ENCODE results near the gene IQCC.

The IQCC gene

DNA sequence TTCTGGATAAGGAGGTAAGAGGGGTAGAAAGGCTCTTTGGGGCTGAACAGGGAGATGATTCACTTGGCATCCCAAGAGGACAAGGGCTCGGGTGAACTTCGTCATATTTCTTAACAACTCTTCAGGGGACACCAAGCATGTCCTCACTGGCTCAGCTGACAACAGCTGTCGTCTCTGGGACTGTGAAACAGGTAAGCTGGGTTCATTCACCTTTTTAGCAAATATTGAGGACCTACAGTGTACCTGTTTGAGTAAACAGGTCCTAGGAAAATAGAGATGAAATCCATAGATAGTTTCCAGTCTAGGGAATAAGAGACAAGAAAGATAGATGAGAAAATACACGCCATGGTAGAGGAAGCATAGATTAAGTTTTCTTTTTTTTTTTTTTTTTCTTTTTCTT is 18.8 kb downstream of the IQCC start:
- no peak for DNase-seq

DNA sequence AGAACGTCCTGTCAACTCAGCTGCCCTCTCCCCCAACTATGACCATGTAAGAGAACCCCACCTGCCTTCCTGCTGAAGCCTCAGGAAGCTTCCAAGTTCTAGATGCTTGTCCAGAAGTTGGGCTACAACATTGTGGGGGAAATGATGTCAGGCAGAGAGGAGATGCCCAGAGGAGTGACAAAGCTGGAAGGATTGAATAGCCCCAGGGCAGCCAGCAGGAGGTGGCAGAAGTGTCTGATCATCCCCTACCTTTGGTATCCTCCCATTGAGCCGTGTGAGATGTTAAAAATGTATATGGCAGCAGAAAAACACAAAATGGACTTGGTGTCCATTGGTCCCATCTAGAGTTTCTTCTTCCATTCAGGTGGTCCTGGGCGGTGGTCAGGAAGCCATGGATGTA is 23.3 kb downstream of the IQCC start:
- no peak for DNase-seq

DNA sequence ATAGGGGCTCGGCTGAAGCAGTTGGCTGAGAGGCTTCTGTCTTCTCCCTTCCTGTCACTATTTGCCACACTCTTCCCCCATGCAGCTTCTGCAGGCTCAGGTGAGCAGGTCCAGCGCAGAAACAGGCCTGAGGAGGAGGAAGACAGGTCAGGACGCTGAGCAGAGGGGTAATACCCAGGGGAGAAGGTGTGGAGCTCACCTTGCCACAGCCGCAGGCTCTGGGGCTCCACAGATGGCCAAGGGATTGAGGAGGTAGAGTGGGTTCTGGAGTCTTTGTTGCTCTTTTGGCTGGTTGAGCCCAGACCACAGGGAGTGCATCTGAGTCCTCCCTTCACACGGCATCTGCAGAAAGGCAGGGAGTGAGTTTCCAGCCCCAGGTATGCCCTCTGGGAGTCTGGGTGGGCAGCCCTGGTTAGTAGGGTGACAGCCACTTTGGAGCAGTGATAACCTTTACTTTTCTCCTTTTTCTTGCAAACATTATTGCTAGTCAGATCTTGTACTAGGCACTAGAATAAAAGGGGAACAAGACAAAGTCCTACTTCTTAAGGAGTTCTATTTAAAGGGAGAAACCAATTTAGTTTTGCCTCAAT is 26.5 kb downstream of the IQCC start:
- no peak for DNase-seq

DNA sequence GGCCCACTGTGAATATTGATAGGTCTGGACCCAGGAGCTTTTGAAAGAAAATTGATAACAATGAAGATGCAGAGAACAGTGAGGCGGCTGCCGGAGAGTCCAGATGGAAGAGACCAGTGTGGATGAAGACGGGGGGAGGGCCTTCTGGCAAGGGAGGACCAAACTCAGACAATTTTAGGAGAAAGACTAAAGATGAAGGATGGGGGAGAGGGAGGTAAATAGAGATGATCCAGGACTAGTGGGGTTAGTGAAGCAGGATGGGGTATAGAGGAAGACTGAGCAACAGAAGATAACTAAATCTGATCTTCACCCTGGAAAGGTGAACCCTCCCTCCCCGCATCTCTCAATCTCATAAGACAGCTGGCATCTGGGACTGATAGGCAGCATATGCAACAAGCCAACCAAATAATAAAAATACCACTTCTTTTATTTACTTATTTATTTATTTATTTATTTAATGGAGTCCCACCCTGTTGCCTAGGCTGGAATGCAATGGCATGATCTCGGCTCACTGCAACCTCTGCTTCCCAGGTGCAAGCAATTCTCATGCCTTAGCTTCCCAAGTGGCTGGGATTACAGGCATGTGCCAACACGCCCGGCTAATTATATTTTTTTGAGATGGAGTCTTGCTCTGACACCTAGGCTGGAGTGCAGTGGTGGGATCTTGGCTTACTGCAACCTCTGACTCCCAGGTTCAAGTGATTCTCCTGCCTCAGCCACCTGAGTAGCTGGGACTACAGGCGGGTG is 27.3 kb downstream of the IQCC start:
- DNase-seq, result no peak

DNA sequence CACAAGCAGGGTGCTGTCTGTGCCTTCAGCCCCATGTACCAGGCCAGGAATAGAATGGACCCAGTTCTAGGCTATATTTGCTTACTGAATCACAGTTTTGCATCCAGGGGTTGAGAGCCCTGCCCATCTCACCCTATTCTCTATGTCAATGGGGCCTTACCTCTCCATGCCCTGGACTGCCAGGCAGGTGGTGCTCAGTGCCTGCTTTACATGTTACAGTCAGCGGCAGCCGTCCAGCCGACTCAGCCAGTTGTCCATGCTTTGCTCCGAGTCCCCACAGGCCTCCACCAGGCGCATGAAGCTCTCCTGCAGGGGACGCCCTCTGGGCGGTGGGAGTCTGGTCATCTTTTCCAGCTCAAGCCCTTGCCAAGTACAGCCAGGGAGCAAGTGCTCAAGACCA is 29.3 kb downstream of the IQCC start:
- DNase-seq, result no peak

DNA sequence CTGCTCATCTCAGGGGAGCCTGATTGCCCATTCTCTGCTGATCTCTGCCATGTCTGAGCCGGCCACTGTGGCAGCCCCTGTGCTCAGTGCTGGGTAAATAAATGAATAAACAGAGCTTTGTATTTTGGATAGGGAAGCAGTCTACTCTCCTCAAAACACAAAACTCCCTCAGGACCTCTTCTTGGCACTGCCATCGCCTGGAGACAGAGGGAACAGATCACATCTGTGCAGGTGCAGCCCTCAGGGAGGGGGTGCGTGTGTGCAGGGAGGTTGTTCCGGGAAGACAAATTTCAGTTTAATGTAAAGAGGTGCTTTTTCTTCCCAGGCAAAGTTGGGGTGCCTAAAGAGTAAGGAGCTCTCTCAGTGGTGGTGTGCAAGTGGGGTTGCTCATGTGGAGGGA is 33.9 kb downstream of the IQCC start:
- no peak for DNase-seq

DNA sequence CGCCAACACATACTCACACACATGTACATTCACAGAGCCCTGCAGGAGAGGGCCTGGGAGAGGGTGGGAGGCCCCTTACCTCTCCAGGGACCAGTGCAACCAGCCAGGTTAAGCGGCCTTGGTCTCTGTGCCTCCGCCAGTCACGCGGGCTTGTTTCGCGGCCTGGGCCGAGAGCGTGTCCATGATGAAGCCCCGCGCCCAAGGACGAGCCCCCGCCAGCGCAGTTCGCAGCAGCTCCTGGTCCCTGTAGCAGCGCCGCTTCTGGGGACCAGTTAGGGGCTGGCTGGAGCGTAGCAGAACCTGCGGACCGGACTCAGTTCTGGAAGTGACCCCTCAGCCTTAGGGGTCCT is 34.3 kb downstream of the IQCC start:
- DNase-seq, result no peak

DNA sequence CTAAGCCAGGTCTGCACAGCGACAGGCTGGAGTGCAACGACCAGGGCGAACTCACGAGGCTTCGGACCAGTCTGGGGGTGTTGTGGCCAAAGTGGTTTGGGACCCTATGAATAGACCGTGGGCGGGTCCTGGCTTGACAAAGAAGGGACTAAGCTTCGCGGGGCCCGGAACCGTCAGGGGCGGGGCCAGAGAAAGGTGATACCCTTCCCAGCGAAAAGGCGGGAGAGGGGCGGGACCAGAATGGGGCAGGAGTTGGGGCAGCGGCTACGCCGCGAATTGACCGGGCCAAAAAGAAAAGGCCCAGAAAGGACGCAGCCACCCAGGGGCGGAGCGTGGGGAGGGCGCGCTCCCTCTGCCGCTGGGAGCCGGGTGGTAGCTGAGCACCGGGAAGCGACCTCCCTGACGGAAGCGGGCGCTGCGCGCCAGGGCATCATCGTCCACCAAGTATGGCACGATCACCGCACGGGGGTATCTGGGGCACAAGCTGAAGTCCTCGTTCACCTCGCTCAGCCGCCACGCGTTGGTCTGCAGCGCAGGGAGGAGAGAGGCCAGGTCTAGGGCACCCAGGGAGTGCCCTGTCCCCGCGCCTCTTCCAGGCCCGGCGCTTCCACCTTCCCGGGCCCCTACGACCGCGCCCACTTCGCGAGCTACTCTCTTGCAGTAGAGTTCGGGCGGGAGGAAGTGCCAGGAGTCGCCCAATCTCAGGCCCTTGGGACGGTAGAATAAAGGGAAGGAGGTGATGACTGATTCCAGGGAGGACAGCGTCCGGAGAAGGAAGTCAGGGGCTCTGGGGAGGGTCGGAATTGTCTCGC is 34.9 kb downstream of the IQCC start:
- DNase-seq, result peak; percentile 48

DNA sequence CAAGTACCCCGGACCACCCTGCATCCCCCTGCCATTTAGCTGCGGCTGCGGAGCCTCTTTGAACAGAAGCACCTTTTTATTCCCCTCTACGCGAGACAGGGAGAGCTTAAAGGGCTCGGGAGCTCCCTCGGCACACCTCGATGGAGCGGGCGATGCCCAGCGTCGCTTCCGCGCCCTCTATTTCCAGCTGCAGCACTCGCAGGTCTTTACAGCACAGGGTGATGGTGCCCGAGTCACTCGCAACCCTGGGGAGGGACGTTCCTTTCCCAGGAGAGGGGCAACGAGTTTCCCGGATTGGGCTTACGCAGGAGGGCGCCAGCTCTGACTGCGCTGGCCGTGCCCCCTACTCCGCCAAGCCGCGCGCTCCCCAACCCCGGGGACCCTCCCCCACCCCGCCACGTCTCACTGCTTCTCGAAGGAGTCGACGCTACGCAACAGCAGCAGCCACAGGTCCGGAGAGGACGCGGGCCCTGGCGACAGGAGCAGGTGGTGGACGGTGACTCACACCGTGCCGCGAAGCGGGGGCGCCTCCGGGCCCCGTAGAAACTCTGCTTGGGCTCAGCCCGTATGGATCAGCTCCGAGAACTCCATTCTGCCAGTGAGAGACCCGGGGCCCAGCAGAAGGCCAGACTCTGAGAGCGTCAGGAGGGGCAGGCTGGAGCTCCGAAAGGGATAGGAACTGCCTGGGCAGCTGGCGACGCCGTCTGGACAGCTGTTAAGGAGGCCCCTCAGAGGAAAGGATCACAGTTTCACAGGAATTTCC is 35.7 kb downstream of the IQCC start:
- DNase-seq, result peak; percentile 29

DNA sequence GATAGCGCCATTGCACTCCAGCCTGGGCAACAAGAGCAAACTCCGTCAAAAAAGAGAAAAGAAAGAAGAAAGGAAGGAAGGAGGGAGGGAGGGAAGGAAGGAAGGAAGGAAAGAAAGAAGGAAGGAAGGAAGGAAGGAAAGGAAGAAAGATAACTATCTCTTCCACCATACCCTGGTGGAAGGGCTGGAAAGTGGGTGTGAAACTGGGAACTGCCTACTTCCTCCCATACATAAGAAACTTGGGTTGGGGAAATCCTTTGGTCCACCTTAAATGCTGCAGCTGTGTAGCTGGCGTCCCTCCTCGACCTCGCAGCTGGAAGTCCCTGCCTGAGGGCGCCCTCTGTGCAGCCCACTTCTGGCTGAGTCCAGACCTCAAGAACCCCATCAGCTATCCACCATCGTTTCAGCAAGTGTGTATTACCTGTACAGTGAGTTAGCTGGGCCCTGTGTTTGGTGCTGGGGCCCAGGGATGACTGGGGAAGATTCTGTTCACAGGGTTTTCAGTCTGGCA is 36.9 kb downstream of the IQCC start:
- no peak for DNase-seq

DNA sequence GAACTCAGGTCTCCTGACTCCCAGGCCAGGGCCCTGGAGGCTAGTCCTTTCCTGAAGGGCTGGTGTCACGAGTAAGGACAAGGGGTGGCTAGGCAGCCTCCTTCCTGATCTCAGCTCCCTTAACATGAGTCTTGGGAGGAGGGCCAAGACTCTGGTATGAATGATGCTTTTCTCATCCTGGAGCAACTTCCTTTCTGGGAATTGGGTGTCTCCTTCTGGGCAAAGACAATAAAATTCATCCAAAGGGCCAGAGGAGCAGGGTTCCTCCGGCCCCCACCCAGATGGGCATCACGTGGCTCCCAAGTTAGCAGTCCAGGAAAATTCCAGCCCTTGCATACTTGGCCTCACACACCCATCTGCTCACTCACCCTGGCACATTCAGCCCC is 41.4 kb downstream of the IQCC start, which contains the start of gene FAM167B:
Gene FAM167B, plus strand, starts transcription at position 335 of the 386 bp plus-strand sequence. CDS start 200 bp downstream, outside the sequence.
- no peak for DNase-seq

DNA sequence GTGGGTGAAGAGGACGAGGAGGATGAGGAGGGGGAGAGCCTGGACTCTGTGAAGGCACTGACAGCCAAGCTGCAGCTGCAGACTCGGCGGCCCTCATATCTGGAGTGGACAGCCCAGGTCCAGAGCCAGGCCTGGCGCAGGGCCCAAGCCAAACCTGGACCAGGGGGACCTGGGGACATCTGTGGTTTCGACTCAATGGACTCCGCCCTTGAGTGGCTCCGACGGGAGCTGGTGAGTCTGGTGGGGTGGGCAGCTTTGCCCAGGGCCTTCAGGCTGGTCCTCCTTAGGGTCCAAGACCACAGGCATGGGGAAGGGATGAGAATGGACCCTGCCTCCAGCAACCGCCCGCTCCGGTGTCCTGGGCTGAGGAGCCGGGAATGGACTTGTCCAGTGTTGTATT is 42.0 kb downstream of the IQCC start:
- no peak for DNase-seq

DNA sequence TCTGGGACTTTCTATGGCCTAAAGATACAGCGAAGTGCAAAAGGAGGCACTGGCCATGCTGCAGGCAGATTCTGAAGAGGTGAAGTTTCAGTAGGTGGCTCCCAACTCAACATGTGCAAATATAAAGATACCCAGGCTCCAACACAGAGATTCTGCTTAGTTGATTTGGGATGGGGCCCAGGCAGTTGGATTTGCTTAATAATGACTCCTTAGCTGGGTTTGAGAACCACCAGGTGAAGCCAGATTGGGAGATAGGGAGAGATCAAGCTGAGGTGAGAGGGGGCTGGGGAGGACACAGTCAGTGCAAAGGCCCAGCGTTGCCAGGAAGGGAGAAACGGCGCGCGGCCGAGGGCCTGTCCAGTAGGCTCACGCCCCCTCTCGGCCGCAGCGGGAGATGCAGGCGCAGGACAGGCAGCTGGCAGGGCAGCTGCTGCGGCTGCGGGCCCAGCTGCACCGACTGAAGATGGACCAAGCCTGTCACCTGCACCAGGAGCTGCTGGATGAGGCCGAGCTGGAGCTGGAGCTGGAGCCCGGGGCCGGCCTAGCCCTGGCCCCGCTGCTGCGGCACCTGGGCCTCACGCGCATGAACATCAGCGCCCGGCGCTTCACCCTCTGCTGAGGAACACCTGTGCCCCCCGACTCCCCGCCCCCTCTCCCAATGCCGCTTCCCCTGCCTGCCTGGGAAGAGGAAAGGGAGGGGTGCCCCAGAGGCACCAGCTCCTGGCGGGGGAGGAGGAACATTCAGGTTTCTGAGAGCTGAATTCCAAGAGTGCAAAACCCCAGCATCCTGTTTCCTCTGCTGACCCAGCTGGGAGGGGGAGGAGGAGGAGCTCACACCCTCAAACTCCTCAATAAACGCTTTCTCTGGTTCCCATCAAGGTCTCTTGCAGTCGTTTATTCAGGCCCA is 42.8 kb downstream of the IQCC start:
- peak; percentile 93 for DNase-seq

DNA sequence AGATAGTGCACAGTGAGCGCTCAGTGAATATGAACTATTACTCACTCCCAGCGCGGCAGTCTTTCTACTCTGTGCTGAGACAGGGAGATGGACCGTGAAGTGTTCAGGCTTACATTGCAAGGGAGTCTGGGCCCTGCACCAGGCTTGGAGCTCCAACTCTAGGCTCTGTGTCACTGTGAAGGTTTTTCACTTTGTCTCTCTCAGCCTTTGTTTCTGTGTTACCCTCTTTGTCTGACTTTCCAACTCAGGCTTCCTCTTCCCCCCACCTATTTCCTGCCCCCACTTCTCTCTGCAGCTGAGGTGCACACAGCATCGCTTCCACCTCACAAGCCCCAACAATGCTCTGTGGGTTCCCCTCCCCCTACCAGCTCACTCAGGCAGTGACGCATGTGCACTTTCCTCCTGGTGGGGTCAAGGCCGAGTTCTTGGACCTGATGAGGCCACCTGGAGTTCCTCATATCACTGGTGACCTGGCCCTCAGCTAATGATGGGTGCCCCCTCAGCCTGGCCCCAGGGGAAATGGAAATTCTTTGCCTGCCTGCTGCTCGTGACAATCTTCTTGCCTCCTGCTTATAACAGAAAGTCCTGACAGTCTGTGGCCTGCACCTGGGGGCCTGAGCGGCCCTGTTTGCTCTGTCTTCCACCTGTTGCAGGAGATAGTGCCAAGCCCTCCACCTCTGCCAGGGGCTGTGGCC is 44.5 kb downstream of the IQCC start:
- DNase-seq, result peak; percentile 93

DNA sequence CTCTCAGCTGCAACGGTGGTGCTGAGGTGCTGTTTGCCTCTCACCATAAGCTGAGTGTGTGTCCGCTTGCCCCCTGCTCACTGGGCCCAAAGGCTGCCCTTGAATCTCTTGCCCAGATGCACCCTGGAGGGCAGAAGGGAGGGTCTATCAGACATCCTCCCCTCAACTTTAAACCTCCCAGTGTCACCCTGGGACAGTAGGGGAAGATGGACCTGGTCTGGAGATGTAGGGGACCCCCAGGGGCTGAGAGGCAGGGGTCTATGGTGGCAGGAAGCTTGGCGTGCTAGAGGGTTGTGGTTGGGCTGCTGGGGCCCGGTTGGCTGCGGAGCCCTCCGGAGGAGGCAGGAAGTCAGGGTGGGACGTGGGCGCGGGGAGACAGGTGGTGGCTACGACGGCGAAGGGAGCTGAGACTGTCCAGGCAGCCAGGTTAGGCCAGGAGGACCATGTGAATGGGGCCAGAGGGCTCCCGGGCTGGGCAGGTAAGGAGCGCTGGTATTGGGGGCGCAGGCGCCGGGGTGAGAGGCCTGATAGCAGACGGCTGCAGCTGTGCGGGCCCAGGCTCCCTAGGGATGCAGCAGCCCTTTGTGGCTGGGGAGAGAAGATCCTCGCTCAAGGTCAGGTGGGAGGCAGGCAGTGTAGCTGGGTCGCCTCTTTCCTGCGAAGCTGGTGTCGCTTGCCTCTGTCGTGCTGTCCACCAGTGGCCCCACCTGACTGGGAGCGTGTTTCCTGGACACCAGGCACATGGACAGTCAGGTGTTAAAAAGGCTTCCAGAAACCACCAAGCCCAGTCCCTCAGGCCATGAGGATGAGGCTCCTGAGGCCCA is 45.6 kb downstream of the IQCC start, which contains the start of gene LCK:
Gene LCK, plus strand, starts transcription at position 373 of the 824 bp plus-strand sequence. CDS start 23,065 bp downstream, outside the sequence.
- DNase-seq, result peak; percentile 84

DNA sequence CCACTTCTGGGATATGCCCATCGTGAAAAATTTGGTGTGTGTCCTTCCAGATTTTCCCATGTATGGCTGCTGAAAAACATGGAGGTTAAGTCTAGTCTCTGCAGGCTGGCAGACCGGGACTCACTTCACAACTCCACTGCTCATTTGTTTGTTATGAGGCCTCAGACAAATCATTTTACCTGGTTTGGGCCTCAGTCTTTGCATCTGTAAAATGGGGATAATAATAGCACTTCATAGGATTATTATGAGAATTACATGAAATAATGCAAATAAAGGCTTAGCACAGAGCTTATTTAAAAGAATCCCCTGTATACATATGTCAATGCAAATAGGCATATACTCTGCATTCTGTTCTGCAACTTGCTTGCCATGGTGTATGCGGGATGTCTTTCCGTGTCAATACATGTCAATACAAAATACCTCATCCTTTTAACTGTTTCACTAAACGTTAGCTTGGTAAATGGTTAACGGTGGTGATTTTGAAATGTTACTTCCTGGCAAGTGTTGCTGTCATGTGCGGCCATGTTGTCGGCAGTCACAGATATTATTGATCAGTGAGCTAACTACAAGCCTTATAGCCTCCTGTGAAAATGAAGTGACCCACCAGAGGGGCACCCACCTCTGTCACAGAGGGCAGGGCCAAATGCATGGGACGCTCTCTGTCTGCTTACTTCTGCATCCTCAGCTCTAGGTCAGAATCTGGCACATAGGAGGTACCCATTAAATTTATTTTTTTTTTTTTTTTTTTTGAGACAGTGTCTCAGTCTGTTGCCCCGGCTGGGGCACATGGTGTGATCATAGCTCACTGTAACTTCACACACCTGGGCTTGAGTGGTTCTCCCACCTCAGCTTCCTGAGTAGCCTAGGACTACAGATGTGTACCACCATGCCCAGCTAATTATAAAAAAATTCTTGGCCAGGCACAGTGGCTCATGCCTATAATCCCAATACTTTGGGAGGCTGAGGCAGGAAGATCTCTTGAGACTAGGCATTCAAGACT is 49.9 kb downstream of the IQCC start:
- peak; percentile 74 for DNase-seq

DNA sequence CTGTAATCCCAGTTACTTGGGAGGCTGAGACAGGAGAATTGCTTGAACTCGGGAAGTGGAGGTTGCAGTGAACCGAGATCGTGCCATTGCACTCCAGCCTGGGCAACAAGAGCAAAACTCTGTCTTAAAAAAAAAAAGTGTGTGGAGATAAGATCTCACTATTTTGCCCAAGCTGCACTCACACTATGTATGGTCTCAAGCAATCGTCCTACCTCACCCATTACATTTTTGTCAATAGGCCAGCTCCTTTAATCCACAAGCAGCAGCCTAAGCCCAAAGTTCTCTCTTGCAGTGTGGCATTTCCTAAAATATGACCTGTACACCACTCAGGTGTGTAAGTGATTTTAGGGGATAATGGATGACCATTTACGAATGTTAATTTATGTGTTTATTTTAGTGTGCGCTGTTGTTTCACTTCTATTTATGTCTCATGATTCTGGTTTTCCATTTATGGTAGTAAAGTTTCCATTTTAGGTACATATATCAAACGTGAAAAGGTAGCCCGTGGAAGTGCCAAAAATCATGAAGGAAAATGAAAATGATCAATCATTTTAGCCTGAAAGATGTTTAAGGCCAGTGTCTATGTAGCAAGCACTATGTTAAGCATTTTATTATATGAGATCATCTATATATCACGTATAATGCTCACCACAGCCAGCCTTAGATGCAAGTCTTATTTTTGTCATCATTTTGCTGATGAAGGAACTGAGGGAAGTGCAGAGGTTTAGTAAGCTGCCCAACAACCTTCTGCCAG is 51.2 kb downstream of the IQCC start:
- DNase-seq, result peak; percentile 51

DNA sequence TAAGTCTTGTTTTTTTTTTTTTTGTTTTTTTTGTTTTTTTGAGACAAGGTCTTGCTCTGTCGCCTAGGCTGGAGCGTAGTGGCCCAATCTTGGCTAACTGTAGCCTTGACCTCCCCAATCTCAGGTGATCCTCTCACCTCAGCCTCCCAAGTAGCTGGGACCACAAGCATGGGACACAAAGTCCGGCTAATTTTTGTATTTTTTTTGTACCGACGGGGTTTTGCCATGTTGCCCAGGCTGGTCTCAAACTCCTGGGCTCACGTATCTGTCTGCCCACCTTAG is 51.7 kb downstream of the IQCC start:
- DNase-seq, result no peak
